Activated CD8-positive, alpha-beta memory T cell treated with anti-CD3 and anti-CD28 coated beads, Interleukin-2, amount 50 U/mL, for 1 hour (primary cell): ENCODE measurements around the gene EIF1.
"Not testable (repeated sequence)": the region's sequence is repeated elsewhere in the genome, so short reads cannot be mapped to it uniquely, and the experiment has no call there.

ENCODE experiments used
- DNase-seq: peaks from one replicate; pipeline ENCODE4 v3.0.0-alpha.2; 2020; ENCODE audit errors: extremely low read depth

The EIF1 gene

GRCh38 chr17:41700843-41701242 is 12.2 kb downstream of the EIF1 start:
- not testable (repeated sequence) for DNase-seq

DNA sequence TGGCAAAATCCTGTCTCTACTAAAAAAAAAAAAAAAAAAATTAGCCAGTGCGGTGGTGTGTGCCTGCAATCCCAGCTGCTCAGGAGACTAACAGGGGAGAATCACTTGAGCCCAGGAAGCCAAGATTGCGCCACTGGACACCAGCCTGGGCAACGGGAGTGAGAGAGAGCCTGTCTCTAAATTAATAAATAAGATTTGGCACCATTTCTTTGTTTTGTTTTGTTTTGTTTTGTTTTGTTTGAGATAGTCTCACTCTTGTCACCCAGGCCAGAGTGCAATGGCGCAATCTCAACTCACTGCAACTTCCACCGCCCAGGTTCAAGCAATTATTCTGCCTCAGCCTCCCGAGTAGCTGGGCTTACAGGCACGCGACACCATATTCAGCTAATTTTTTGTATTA is 14.0 kb downstream of the EIF1 start:
- no peak for DNase-seq

GRCh38 chr17:41705271-41705991 is 16.7 kb downstream of the EIF1 start:
- no peak for DNase-seq

DNA sequence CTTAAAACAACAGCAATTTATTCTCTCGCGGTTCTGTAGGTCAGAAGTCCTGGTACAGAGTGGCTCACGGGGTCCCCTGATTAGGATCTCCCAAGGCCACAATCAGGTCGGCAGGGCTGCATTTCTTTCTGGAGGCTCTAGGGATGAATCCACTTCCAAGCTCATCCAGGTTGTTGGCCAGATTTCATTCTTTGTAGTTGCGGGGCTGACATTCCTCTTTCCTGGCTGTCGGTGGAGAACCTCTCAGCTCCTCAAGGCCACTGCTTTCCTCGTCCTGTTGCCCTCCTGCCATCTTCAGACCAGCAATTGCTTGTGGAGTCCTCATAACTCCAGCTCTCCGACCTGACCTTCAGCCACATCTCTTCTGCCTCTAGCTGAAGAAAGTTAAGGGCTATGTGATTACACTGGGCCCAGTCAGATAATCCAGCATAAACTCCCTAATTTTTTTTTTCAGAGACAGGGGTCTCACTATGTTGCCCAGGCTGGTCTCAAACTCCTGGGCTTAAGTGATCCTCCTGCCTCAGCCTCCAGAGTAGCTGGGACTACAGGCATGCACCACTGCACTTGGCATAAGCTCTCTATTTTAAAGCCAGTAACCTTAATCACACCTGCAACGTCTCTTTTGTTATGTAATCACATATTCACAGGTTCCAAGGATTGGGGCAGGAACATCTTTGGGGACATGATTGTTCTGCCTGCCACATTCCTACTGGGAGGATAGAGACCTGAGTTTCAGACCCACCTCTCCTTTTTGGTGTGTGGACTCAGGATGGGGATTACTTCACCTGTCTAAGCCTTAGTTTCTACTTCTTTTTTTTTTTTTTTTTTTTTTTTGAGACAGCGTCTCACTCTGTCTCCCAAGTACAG is 19.4 kb downstream of the EIF1 start:
- DNase-seq: no peak

DNA sequence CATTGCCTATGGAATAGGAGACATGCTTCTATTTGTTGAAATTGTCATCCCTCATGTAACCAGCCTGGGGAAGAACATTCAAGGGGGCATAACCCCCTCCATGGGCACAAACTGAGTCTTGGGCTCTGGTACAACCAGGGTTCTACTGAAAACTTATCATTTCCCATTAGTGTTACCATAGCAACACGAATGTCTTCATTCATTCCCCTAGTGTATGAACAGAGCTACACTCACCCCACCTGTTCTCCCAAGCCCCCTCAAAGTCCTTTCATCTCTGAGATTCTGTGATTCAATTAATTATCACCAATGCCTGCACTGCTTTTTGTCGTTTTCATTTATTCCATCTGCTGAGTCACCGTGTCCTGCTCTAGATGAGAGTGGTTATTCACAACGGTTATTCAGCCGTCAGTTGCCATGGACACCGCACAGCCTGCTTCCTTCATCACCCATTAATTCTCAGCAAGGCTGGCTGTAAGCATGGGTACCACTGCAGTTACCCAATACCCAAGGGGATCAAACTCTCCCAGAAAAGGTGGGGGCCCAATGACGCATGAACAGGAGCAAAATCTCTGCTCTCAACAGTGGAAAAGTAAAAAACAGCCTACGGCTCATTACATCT is 21.9 kb downstream of the EIF1 start:
- DNase-seq: no peak

DNA sequence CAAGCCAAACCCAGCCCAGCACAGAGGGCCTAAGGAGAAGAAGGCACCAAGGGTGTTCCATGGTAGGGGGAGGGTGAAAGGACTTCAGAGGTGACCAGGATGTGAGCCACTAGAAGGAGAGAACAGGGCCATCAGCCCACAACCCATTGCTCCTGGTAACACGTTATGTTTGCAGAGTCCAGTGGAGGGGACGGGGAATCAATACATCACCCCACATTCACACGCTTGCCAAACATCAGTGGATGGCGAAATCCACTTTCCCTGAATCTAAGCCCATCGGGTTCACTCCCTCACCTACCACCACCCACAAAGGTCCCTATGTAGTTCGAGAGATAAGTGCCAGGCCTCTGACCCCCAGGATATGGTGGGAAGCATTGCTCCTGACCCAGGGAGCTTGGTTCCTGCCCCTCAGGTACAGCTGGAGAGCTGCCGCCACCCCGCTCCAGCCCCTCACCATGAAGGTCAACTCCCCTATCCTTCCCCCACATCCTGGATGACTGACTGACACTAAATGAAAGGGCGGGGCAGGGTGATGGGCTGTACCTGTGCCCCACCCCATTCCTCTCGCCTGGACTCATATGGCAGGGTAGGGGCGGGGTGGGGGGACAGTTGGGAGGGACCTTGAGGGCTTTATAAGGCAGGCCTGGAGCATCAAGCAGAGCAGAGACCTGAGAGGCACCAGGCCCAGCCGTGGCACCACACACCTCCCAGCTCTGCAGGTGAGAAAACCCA is 23.1 kb downstream of the EIF1 start, which contains the start of gene GAST:
Gene GAST, plus strand, starts transcription at position 663 of the 732 bp plus-strand sequence. CDS start 3,106 bp downstream, outside the sequence.
- no peak for DNase-seq

GRCh38 chr17:41717408-41718286 is 29.0 kb downstream of the EIF1 start:
- no peak for DNase-seq

- no peak for DNase-seq
These were observed 29.6 kb downstream of the EIF1 start for GRCh38 chr17:41718287-41718645.

GRCh38 chr17:41722231-41722630 is 33.5 kb downstream of the EIF1 start:
- DNase-seq: no peak

DNA sequence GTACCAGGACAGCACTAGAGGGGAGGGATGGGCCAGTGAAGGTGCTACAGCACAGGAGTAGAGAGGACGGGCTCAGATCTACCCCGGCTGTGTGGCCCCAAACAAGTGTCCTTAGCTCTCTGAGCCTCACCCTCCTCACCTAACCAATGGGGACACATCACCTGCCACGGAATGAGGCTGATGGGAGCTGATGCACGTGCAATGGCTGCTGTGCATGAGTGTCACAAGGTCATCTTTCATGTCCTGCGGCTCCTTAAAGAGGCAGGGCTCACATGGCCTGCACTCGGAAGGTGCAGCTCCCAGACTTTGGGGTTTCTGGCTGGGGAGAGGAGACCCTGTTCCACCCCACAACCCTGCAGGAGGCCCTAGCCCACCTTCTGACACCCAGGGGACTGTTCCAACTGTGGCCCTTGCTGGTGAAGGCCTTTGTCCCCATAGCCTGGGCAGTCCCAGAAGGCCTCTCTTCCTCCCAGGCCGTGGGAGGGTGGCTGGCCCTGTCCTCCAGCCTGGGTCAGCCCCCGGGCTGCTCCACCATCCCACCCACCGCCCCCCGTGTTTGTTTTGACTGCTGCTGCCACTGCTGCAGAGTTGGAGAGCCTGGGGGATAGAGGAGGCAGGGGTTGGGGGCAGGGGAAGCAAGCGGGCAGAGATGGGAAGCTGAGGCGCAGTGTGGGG is 35.3 kb downstream of the EIF1 start:
- no peak for DNase-seq

- DNase-seq: no peak
These were observed 35.9 kb downstream of the EIF1 start for GRCh38 chr17:41724476-41725050.

DNA sequence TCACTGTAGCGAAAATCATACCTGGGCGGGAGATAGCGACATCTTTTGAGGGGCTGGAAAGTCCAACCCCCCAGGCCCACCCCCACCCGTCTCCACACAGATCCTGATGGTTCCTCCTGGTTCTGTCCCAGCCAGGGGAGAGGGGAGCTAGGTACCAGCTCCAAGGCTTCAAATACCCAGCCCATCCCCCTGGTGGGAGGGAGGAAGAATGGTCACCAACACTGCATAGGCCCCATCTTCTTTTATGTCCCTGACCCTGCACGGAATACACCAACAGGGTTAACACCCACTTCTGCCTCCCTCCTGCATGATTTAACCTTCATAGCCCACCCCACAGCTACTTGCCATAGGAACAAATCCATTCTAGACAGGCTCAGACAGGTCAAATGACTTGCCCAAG is 36.4 kb downstream of the EIF1 start:
- no peak for DNase-seq

DNA sequence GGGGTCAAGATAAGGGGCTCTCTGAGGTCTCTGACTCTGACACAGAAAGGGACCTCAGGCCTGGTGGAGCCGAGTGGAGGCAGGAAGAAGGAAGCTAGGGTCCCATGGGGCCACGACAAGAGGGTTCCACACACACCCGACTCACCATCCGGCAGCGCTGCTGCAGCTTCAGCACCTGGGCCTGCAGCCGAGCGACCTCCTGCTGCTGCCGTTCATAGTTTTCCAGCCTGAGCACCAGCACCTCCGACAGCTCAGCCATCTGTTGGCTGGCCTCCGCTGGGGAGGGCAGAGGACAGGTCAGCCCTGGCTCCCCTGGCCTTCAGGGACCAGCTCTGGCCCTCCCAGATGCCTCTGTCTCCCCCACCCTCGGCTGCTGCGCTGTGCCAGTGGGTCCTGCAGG is 39.4 kb downstream of the EIF1 start:
- no peak for DNase-seq

DNA sequence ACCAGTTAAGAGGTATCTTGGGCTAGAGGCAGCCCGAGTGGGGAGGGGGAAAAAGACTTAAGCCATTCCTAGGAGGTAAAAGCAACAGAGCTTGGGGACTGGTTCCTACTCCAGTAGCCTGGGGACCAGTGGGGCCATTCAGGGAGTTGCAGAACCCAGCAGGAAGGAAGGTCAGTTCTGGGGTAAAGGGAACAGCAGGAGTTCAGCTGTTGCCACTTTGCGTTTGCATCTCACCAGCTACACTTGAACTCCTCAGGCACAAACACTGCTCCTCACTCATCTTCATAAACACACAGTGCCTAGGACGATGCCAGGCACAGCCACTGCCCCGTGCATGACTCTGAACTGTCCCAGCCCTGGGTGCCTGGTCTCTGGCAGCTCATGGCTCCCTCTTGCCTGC is 41.8 kb downstream of the EIF1 start:
- DNase-seq: no peak

DNA sequence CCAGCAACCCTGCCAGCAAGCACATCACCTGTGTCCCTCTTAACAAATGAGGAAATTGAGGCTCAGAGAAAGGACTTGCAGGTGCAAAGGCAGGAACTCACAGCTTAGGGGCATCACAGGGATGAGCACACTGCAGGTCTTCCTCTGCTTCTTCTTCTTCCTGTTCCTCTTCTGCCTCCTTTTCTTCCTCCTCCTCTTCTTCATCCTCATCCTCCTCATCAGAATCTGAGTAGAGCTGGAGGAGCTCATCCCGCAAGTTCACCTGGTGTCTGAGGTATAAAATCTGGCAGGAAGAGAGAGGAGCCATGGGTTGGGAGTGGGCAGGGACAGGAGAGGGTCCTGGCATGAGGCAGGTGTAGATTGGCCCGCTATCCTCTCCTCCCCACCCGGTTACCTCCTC is 43.2 kb downstream of the EIF1 start:
- no peak for DNase-seq

DNA sequence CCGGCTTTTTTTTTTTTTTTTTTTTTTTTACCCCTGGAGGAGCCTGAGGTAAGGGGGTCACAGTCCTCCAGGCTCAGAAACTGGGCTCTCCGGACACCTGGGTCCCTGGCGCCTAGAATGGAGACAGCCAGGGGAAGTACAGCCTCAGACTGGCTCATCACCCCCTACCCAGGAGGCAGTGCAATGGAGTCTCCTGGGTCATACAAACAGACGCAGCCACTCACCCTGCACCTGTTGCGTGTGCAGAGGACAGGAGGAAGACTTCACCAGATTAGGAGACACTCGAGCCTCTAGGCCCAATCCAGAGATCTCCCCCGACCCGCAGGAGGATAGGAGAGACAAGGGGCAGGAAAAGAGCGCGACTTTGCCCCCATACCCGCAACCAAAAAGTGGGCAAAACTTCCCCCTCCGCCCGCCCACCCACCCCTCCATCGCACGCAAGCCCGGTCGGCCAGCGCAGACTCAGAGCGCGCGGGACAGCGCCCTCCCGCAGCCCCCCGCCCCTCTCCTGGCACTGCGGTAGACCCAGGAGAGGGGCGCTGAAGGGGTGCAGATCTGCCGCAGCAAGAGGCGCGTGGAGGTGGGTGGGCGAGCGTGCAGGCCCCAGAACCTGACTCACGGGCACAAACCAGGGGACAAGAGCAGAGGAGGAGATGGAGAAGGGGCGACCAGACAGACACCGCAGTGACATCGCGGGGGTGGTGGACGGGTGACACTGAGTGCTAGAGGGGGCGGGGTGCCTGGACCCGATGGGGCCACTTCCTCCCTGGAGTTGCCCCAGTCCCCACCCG is 44.9 kb downstream of the EIF1 start:
- DNase-seq: no peak

- DNase-seq: no peak
These were observed 45.7 kb downstream of the EIF1 start, which contains the start of gene HAP1 for GRCh38 chr17:41734139-41734948. HAP1 (minus strand) TSS chr17:41734643; CDS start chr17:41734634, 9 bp downstream.

GRCh38 chr17:41734949-41735313 is 46.2 kb downstream of the EIF1 start:
- no peak for DNase-seq
